ENCODE data around the gene LRRN2. TPM values are rescaled to one million over a fixed set of nuclear protein-coding genes. Genes with fewer than 3 reads are reported as not detected.
A peak's percentile ranks its signal among the peaks of the same experiment; 100 is the strongest.

The LRRN2 gene
- total and polyA plus RNA-seq, 9 of the 15 experiments (the other 6 are each of a cell fraction or from before 2014, with no cell fraction given) = 0.05 TPM; not detected in 8

GRCh38 chr1:204624631-204625216 lies 60.8 kb downstream of the LRRN2 start (continued):
- peak; percentile 60; the same call in 1 of the 2 replicates for TF ChIP-seq HDAC2 (IDR thresholded peaks at IDR 0.05)
- TF ChIP-seq IRF2 (CRISPR knock-in tag; IDR thresholded peaks at IDR 0.05) = no peak
- no peak for TF ChIP-seq ZNF347 (CRISPR knock-in tag; IDR thresholded peaks at IDR 0.05; ENCODE audit: low read depth)
- TF ChIP-seq VEZF1 (CRISPR knock-in tag; IDR thresholded peaks at IDR 0.05) = peak; percentile 46
- TF ChIP-seq CSDE1 (IDR thresholded peaks at IDR 0.05) = no peak
- no peak for TF ChIP-seq ZNF408 (CRISPR knock-in tag; IDR thresholded peaks at IDR 0.05; ENCODE audit: low read depth)
- no peak for TF ChIP-seq NKRF (IDR thresholded peaks at IDR 0.05; ENCODE audit: borderline replicate concordance)
- no peak for TF ChIP-seq MLLT1 (IDR thresholded peaks at IDR 0.05)
- peak; percentile 51 for TF ChIP-seq CCNT2 (IDR thresholded peaks at IDR 0.05; ENCODE audit: borderline replicate concordance, extremely low read depth, insufficient read length, low read depth, low read length)
- TF ChIP-seq E2F1 (CRISPR knock-in tag; IDR thresholded peaks at IDR 0.05) = no peak
- TF ChIP-seq SRSF1 (IDR thresholded peaks at IDR 0.05; ENCODE audit: low read depth, low read length) = no peak
- TF ChIP-seq CTCFL (IDR thresholded peaks at IDR 0.05; ENCODE audit: borderline replicate concordance, insufficient read depth, low read depth, low read length, poor library complexity, severe bottlenecking) = no peak
- TF ChIP-seq CLOCK (CRISPR knock-in tag; IDR thresholded peaks at IDR 0.05; ENCODE audit: borderline replicate concordance) = no peak
- no peak for TF ChIP-seq USF2 (CRISPR knock-in tag; IDR thresholded peaks at IDR 0.05)

All from K562 (cell line).